Smooth muscle cell (in vitro differentiated cells): ENCODE data around the gene GCHFR. TPM values are rescaled to one million over a fixed set of nuclear protein-coding genes. Genes with fewer than 3 reads are reported as not detected.

Experiments used
- DNase-seq: peaks from one replicate; lab custom pipeline; 2025; ENCODE audit not compliant: unreplicated experiment; lab: John Stamatoyannopoulos, UW
- H2AFZ ChIP-seq: fragments of 200-600 bp; sonication (generic); 2 replicates; pipeline ENCODE4 v1.6.0; 2016; ENCODE audit warnings: antibody characterized with exemption, low read depth, mild to moderate bottlenecking
- H3F3A ChIP-seq: fragments of 200-600 bp; sonication (generic); 2 replicates; pipeline ENCODE4 v1.6.0; 2017; ENCODE audit warnings: antibody characterized with exemption, low read depth
- H3K27ac ChIP-seq: fragments of 200-600 bp; sonication (generic); 2 replicates; pipeline ENCODE4 v1.5.1; 2016; ENCODE audit warnings: low read depth, mild to moderate bottlenecking
- H3K27me3 ChIP-seq: fragments of 200-600 bp; sonication (generic); 2 replicates; pipeline ENCODE4 v1.6.1; 2016; ENCODE audit warnings: low read depth, mild to moderate bottlenecking
- H3K36me3 ChIP-seq: fragments of 200-600 bp; sonication (generic); 2 replicates; pipeline ENCODE4 v1.5.1; 2016; ENCODE audit warnings: low read depth
- H3K4me1 ChIP-seq: fragments of 200-600 bp; sonication (generic); 2 replicates; pipeline ENCODE4 v1.5.1; 2016; ENCODE audit warnings: low read depth
- H3K4me2 ChIP-seq: fragments of 200-600 bp; sonication (generic); 2 replicates; pipeline ENCODE4 v1.6.0; 2016; ENCODE audit warnings: mild to moderate bottlenecking
- H3K4me3 ChIP-seq: fragments of 200-600 bp; sonication (generic); 2 replicates; pipeline ENCODE4 v1.5.1; 2016; ENCODE audit warnings: mild to moderate bottlenecking
- H3K79me2 ChIP-seq: fragments of 200-600 bp; sonication (generic); 2 replicates; pipeline ENCODE4 v1.6.0; 2016; ENCODE audit warnings: low read depth, mild to moderate bottlenecking
- H3K9ac ChIP-seq: fragments of 200-600 bp; sonication (generic); 2 replicates; pipeline ENCODE4 v1.6.0; 2016; ENCODE audit warnings: low read depth
- H3K9me3 ChIP-seq: fragments of 200-600 bp; sonication (generic); replicated peaks from 2 replicates; pipeline ENCODE4 v1.5.1; 2016; ENCODE audit warnings: low read depth
- H4K20me1 ChIP-seq: fragments of 200-600 bp; sonication (generic); 2 replicates; pipeline ENCODE4 v1.6.0; 2016; ENCODE audit warnings: low read depth
- WGBS: methylation state at CpG from one replicate; pipeline ENCODE4 v1.1.7; 2016; ENCODE audit warnings: low lambda C conversion rate; 5-methylcytosine and 5-hydroxymethylcytosine counted together
- polyA plus RNA-seq: library from polyadenylated mRNA; unstranded; fragments of >200 nt; fragmentation: Nextera tagmentation; extraction: Ambion mirVana; gene quantifications from 2 replicates; pipeline ENCODE4 v1.2.1, GENCODE V29; 2016
- total RNA-seq: library from RNA; depleted of rRNA; stranded (reverse); fragments of >200 nt; gene quantifications from 2 replicates; pipeline ENCODE4 v1.2.3, GENCODE V29; 2014
- TF ChIP-seq, protein P1 (sequence below): fragments of 200-600 bp; sonication (generic); IDR thresholded peaks from 2 replicates; pipeline ENCODE4 v1.5.1; 2017; ENCODE audit warnings: borderline replicate concordance, mild to moderate bottlenecking, antibody characterized with exemption; ENCODE audit not compliant: insufficient read depth, poor library complexity, severe bottlenecking

GCHFR gene
- total and polyA plus RNA-seq, 2 experiments from 2014 or later: 8.9 to 9.1 TPM

DNA sequence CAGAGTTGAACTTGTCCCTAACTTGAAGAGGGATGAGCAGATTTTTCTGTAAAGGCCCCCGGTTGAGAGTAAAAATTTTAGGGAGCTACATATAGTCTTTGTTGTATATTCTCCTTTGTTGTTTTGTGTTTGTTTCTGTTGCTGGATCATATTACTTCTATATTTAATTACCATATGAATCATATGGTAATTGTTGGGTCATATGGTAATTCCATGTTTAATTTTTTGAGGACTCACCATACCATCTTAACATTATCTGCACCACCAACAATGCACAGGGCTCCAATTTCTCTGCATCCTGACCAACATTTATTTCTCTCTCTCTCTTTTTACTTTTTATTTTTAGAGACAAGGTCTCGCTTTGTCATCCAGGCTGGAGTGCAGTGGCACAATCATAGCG, 35.7 kb downstream of the GCHFR start:
- Histone ChIP-seq H3K79me2 (peaks cover 22% of the 10 kb centered on the region), H3K4me2 (no peak overlapping the region), H3K4me3 (no peak overlapping the region)

DNA sequence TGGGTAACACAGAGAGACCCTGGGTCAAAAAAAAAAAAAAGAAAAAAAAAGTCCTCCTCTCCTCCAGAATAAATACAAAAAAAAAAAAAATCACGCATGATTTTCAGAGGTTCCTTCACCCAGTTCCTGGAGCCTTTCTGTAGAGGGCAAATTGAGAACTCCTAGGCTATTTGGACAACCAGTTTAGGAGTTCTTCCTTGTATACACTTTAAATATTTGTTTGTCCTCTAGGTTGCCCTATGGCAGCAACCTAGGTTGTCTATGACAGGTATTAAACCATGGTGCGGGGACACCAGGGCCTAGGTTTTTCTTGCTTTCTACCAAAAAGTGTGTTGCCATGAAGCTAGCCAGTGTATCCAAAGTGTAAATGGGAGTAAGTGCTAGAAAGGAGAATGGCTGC, 39.2 kb downstream of the GCHFR start:
- 96% methylated on average over 2 of the region's 2 CpGs for WGBS
- H3K9me3 ChIP-seq: no peaks in the 10 kb centered on the region
- H3K36me3 ChIP-seq: no peaks in the 10 kb centered on the region
- no peak overlapping the region for H3K4me2 ChIP-seq
- H3F3A ChIP-seq: peaks cover 8% of the 10 kb centered on the region
- no peak overlapping the region for H3K27ac ChIP-seq
- peaks cover 30% of the 10 kb centered on the region for H3K79me2 ChIP-seq
- H4K20me1 ChIP-seq: peaks cover 35% of the 10 kb centered on the region
- TF ChIP-seq, protein P1, sequence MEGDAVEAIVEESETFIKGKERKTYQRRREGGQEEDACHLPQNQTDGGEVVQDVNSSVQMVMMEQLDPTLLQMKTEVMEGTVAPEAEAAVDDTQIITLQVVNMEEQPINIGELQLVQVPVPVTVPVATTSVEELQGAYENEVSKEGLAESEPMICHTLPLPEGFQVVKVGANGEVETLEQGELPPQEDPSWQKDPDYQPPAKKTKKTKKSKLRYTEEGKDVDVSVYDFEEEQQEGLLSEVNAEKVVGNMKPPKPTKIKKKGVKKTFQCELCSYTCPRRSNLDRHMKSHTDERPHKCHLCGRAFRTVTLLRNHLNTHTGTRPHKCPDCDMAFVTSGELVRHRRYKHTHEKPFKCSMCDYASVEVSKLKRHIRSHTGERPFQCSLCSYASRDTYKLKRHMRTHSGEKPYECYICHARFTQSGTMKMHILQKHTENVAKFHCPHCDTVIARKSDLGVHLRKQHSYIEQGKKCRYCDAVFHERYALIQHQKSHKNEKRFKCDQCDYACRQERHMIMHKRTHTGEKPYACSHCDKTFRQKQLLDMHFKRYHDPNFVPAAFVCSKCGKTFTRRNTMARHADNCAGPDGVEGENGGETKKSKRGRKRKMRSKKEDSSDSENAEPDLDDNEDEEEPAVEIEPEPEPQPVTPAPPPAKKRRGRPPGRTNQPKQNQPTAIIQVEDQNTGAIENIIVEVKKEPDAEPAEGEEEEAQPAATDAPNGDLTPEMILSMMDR: no peak
- no peak overlapping the region for H3K9ac ChIP-seq
- peaks cover 8% of the 10 kb centered on the region for H3K4me1 ChIP-seq
- no peak for DNase-seq
- no peaks in the 10 kb centered on the region for H3K27me3 ChIP-seq
- no peak overlapping the region for H2AFZ ChIP-seq
- no peak overlapping the region for H3K4me3 ChIP-seq

More for the DNA sequence above, 35.7 kb downstream of the GCHFR start:
- Histone ChIP-seq H3K9ac (no peak overlapping the region), H3K36me3 (no peaks in the 10 kb centered on the region), H3F3A (peaks cover 8% of the 10 kb centered on the region), H4K20me1 (peaks cover 58% of the 10 kb centered on the region), H3K9me3 (no peaks in the 10 kb centered on the region), H3K27me3 (no peaks in the 10 kb centered on the region), H2AFZ (no peak overlapping the region), H3K4me1 (peaks cover 3% of the 10 kb centered on the region), H3K27ac (peak overlapping the region; percentile 52)
- TF ChIP-seq, protein P1: no peak
- no peak for DNase-seq
- 95% methylated on average over 3 of the region's 3 CpGs for WGBS

DNA sequence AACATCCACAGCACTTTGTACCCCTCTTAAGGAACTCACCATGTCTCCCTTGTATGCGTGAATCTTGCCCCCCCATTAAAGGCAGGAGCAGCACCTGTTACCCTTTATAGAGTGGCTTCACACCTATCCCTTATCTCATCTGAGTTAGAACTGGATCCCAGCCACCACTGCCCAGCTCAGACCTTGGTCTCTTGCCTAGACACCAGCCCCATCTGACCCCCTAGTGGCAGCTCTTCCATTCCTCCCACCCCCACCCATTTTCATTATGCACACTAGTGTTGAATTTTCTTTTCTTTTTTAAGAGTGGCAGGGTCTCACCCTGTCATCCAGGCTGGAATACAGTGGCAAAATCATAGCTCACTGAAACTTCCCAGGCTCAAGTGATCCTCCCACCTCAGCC, 39.8 kb downstream of the GCHFR start:
- no peak overlapping the region for H3K4me2 ChIP-seq
- H3K79me2 ChIP-seq: peaks cover 33% of the 10 kb centered on the region
- no peak overlapping the region for H3K4me3 ChIP-seq
- H3K27ac ChIP-seq: no peak overlapping the region
- H2AFZ ChIP-seq: no peak overlapping the region
- 100% methylated on average over 1 of the region's 1 CpG for WGBS
- peaks cover 6% of the 10 kb centered on the region for H3K4me1 ChIP-seq
- no peaks in the 10 kb centered on the region for H3K9me3 ChIP-seq
- DNase-seq: no peak
- H3K36me3 ChIP-seq: no peaks in the 10 kb centered on the region
- TF ChIP-seq, protein P1: no peak
- H3K27me3 ChIP-seq: no peaks in the 10 kb centered on the region
- peaks cover 8% of the 10 kb centered on the region for H3F3A ChIP-seq
- H4K20me1 ChIP-seq: peaks cover 29% of the 10 kb centered on the region
- no peak overlapping the region for H3K9ac ChIP-seq

DNA sequence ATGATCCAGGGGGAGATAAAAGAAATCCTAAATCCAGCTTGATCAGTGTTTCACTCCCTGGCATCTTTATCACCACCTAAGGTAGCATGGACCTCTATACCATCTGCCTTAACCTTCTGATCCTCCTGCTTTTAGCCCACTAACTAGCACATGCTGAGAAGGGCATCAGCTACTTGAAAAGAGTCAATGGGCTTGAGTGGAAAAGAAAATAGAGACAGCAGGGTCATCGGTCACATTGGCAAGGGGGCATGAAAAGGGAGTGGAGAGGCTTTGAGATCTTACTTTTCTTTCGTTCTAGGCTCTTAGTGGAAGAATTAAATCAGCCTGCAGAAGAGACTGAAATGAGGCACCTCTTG, 42.8 kb downstream of the GCHFR start:
- peaks cover 14% of the 10 kb centered on the region for H4K20me1 ChIP-seq
- no peaks in the 10 kb centered on the region for H3F3A ChIP-seq
- TF ChIP-seq, protein P1: no peak
- H3K27ac ChIP-seq: peak overlapping the region; percentile 49
- peaks cover 6% of the 10 kb centered on the region for H3K4me1 ChIP-seq
- DNase-seq: no peak
- peak overlapping the region; percentile 73 for H3K9ac ChIP-seq
- H3K9me3 ChIP-seq: no peaks in the 10 kb centered on the region
- peaks cover 33% of the 10 kb centered on the region for H3K79me2 ChIP-seq
- peak overlapping the region; percentile 99 for H2AFZ ChIP-seq
- H3K4me3 ChIP-seq: peak overlapping the region; percentile 88
- no peaks in the 10 kb centered on the region for H3K27me3 ChIP-seq
- WGBS: 0% methylated on average over 2 of the region's 2 CpGs
- peak overlapping the region; percentile 82 for H3K4me2 ChIP-seq
- H3K36me3 ChIP-seq: no peaks in the 10 kb centered on the region
